Measurements from ENCODE around the gene TPP2. TPM values are rescaled to one million over a fixed set of nuclear protein-coding genes. Genes with fewer than 3 reads are reported as not detected.

Gene TPP2
- total RNA-seq, 2 donors from 2014 or later = 31.4 to 31.8 TPM

DNA sequence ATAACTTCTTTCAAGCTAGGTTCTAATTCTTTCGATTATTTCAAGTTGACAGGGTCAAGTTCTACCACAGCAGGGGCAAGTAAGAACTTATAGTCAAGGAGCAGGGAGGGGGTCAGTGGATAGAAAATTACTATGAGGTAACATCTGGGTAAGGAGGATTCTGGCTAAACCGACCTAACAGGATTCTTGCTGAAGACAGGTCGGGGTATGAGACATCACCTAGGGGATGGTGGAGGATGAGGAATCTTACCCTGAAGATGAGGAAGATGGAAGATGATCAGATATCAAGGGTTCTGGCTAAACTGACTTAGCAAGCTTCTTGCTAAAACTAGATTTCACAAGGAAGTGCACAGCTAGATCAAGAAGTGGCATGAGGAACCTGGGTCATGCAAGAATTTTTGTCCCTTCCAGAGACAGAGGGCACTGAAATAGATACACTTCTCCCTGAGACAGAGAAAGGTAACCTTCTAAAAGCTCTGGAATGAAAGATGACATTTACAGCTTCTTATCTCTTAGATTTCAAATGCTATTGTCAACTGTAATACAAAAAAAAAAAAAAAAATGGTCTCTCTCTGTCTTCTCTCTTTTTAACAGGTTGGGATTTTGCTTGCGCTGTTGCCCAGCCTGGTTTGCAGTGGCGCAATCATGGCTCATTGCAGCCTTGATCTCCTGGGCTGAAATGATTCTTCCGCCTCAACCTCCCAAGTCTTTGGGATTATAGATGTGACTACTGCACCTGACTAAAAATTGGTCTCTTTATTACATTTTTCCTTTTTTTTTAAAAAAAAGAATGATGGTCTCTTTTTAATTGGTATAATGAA, 107.7 kb downstream of the TPP2 start:
- no peak for DNase-seq (ENCODE audit: low spot score)
- Histone ChIP-seq H3K4me3 (no peak overlapping the region), H3K27ac (no peak overlapping the region), H3K4me1 (replicated peaks) (no peaks in the 10 kb centered on the region), H3K9me3 (no peaks in the 10 kb centered on the region), H3K36me3 (no peaks in the 10 kb centered on the region), H3K27me3 (replicated peaks; ENCODE audit: insufficient read depth) (no peaks in the 10 kb centered on the region)
- WGBS = 72% methylated on average over 6 of the region's 6 CpGs
- TF ChIP-seq, protein P1, sequence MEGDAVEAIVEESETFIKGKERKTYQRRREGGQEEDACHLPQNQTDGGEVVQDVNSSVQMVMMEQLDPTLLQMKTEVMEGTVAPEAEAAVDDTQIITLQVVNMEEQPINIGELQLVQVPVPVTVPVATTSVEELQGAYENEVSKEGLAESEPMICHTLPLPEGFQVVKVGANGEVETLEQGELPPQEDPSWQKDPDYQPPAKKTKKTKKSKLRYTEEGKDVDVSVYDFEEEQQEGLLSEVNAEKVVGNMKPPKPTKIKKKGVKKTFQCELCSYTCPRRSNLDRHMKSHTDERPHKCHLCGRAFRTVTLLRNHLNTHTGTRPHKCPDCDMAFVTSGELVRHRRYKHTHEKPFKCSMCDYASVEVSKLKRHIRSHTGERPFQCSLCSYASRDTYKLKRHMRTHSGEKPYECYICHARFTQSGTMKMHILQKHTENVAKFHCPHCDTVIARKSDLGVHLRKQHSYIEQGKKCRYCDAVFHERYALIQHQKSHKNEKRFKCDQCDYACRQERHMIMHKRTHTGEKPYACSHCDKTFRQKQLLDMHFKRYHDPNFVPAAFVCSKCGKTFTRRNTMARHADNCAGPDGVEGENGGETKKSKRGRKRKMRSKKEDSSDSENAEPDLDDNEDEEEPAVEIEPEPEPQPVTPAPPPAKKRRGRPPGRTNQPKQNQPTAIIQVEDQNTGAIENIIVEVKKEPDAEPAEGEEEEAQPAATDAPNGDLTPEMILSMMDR (IDR thresholded peaks at IDR 0.05) = no peak
- no peak for TF ChIP-seq POLR2A (IDR thresholded peaks at IDR 0.05)
- no peak for TF ChIP-seq POLR2AphosphoS5 (IDR thresholded peaks at IDR 0.05)
- intact Hi-C loops (cut with DNase I) = loop anchor here (5.0 kb wide), 1 partner anchor 107 kb away; the partner anchor contains the start of gene TPP2

DNA sequence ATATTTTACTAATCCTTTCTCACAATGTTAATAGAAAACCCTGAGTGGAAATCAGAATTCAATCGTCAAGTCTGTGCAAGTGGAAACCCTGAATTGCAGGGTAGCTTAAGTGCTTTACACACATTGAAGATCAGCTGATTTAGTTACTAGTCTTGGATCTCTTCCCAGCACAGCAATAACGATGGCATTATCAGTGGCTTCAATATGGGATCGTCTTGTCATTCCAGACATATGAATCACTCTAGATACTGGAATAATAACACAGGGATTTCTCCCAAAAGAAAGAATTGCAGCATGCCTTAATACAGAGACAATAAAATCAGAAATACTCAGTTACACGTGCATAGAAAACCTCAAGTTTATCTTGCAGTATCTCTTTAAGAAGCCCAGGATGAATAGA, 110.7 kb downstream of the TPP2 start:
- no peak for DNase-seq (ENCODE audit: low spot score)
- Histone ChIP-seq H3K27me3 (replicated peaks; ENCODE audit: insufficient read depth) (no peaks in the 10 kb centered on the region), H3K9me3 (no peaks in the 10 kb centered on the region), H3K4me3 (no peak overlapping the region), H3K36me3 (no peaks in the 10 kb centered on the region), H3K27ac (no peak overlapping the region), H3K4me1 (replicated peaks) (no peaks in the 10 kb centered on the region)
- intact Hi-C loops (cut with DNase I) = no loop called here
- TF ChIP-seq, protein P1 (IDR thresholded peaks at IDR 0.05) = no peak
- peak; percentile 74 for TF ChIP-seq POLR2AphosphoS5 (IDR thresholded peaks at IDR 0.05)
- 10% methylated on average over 4 of the region's 4 CpGs for WGBS

DNA sequence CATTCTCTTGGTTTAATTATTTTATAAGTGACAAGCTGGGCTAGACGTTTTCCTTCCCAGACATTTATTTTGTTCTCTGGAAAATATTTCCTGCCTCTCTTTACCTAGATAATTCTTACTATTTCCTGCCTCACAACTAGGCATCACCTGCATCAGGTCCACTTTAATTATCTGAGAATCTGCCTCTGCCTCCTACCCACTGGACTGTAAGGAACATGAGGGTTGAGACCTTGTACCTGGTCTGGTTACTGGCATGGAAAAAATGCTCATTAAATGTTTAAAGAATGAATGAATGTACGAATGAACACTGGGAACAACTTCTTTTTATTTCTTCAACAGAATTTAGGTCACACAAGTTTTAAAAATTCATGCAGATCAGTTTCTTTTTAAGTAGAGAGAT, 111.4 kb downstream of the TPP2 start:
- Histone ChIP-seq H3K4me3 (no peak overlapping the region), H3K27me3 (replicated peaks; ENCODE audit: insufficient read depth) (no peaks in the 10 kb centered on the region), H3K9me3 (no peaks in the 10 kb centered on the region), H3K27ac (no peak overlapping the region), H3K36me3 (no peaks in the 10 kb centered on the region), H3K4me1 (replicated peaks) (no peaks in the 10 kb centered on the region)
- 33% methylated on average over 2 of the region's 2 CpGs for WGBS
- intact Hi-C loops (cut with DNase I) = no loop called here
- TF ChIP-seq POLR2AphosphoS5 (IDR thresholded peaks at IDR 0.05) = no peak
- TF ChIP-seq POLR2A (IDR thresholded peaks at IDR 0.05) = no peak
- TF ChIP-seq, protein P1 (IDR thresholded peaks at IDR 0.05) = no peak
- DNase-seq (ENCODE audit: low spot score) = no peak

DNA sequence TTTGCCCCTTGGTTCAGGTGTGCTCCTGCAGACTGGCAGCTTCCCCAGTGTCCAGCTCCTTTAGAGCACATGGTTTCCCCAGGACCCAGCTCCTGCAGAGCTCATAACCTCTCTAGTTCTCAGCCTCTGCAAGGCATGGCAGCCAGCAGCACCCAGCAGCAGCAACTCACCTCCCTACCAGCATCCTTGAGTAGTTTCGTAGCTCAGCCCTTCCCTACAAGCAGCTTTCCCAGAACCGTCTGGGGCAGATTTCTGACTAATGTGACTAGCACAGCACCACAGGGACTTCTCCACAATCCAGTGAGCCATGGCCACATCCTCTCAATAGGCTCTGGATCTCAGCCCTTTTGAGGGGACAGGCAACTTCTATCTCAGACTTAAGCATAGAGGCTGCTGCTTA, 112.2 kb downstream of the TPP2 start:
- TF ChIP-seq POLR2A (IDR thresholded peaks at IDR 0.05) (no peak), POLR2AphosphoS5 (IDR thresholded peaks at IDR 0.05) (no peak)
- TF ChIP-seq, protein P1 (IDR thresholded peaks at IDR 0.05) = no peak
- Histone ChIP-seq H3K4me1 (replicated peaks) (no peaks in the 10 kb centered on the region), H3K4me3 (no peak overlapping the region), H3K9me3 (no peaks in the 10 kb centered on the region), H3K36me3 (no peaks in the 10 kb centered on the region), H3K27ac (no peak overlapping the region), H3K27me3 (replicated peaks; ENCODE audit: insufficient read depth) (no peaks in the 10 kb centered on the region)
- DNase-seq (ENCODE audit: low spot score) = no peak
- WGBS = 97% methylated on average over 2 of the region's 2 CpGs
- intact Hi-C loops (cut with DNase I) = no loop called here

DNA sequence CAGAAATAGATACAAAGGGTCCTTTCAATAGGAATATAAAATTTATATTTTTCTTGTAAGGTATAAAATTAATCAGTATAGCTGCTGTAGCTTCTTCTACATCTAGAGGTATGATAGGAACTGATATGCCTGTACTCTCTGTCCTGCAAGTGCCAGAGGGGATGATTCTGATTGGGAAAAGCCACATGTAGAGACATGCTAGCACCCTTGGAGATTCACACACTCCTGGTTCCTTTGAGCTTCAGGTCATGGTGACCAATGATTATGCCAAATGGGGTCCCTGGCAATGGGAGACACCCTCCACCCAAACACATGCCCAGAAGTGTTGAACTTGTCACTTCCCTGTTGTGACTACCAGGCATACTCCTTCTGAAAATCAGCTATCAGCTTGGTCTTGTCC, 112.8 kb downstream of the TPP2 start:
- Histone ChIP-seq H3K9me3 (no peaks in the 10 kb centered on the region), H3K27me3 (replicated peaks; ENCODE audit: insufficient read depth) (no peaks in the 10 kb centered on the region), H3K27ac (no peak overlapping the region), H3K4me1 (replicated peaks) (no peaks in the 10 kb centered on the region), H3K4me3 (no peak overlapping the region), H3K36me3 (no peaks in the 10 kb centered on the region)
- intact Hi-C loops (cut with DNase I) = no loop called here
- TF ChIP-seq POLR2A (IDR thresholded peaks at IDR 0.05) (no peak), POLR2AphosphoS5 (IDR thresholded peaks at IDR 0.05) (no peak)
- TF ChIP-seq, protein P1 (IDR thresholded peaks at IDR 0.05) = no peak
- DNase-seq (ENCODE audit: low spot score) = no peak

Data from prostate gland (tissue), 2 donors.